HEK293T (cell line): ENCODE results near the gene CADPS.

Experiments
- CTCF ChIA-PET: fragments of 350-600 bp; formaldehyde crosslinking; extraction: SDS; loops from one replicate; lab custom pipeline; 2021; ENCODE audit warnings: antibody characterized with exemption, inconsistent platforms; lab: Yijun Ruan, JAX
- POLR2A ChIA-PET: fragments of 350-600 bp; formaldehyde crosslinking; extraction: SDS; loops from one replicate; lab custom pipeline; 2020; ENCODE audit warnings: antibody characterized with exemption, inconsistent platforms; lab: Yijun Ruan, JAX
- DNase-seq: peaks from one replicate; pipeline ENCODE4 v3.0.0; 2012; ENCODE audit warnings: mixed read lengths; ENCODE audit errors: extremely low spot score
- ARNT ChIP-seq: fragments of 450-650 bp; IDR thresholded peaks from 2 replicates; pipeline ENCODE4 v1.6.1; 2017; ENCODE audit warnings: mild to moderate bottlenecking
- BHLHE40 ChIP-seq: fragments of 450-650 bp; IDR thresholded peaks from 2 replicates; pipeline ENCODE4 v1.6.1; 2016; ENCODE audit warnings: mild to moderate bottlenecking, moderate library complexity, borderline replicate concordance
- CTBP1 ChIP-seq: fragments of 450-650 bp; IDR thresholded peaks from 2 replicates; pipeline ENCODE4 v1.6.1; 2016; ENCODE audit warnings: borderline replicate concordance
- ELF4 ChIP-seq: fragments of 450-650 bp; IDR thresholded peaks from 2 replicates; pipeline ENCODE4 v1.6.1; 2017; ENCODE audit warnings: antibody characterized with exemption
- FOXA1 ChIP-seq: fragments of 450-650 bp; IDR thresholded peaks from 2 replicates; pipeline ENCODE4 v1.6.1; 2016; ENCODE audit warnings: mild to moderate bottlenecking
- FOXK2 ChIP-seq: fragments of 450-650 bp; IDR thresholded peaks from 2 replicates; pipeline ENCODE4 v1.6.1; 2016; ENCODE audit warnings: mild to moderate bottlenecking
- FOXM1 ChIP-seq: fragments of 450-650 bp; IDR thresholded peaks from 2 replicates; pipeline ENCODE4 v1.6.1; 2017; ENCODE audit warnings: mild to moderate bottlenecking, borderline replicate concordance
- HDGF ChIP-seq: fragments of 450-650 bp; IDR thresholded peaks from 2 replicates; pipeline ENCODE4 v1.6.1; 2017; ENCODE audit warnings: antibody characterized with exemption, borderline replicate concordance
- L3MBTL2 ChIP-seq: fragments of 450-650 bp; conservative IDR thresholded peaks from 2 replicates; pipeline ENCODE4 v1.6.1; 2016; ENCODE audit warnings: mild to moderate bottlenecking
- LEF1 ChIP-seq: fragments of 450-650 bp; IDR thresholded peaks from 2 replicates; pipeline ENCODE4 v1.6.1; 2017; ENCODE audit warnings: mild to moderate bottlenecking, borderline replicate concordance
- NFRKB ChIP-seq: fragments of 450-650 bp; IDR thresholded peaks from 2 replicates; pipeline ENCODE4 v1.6.1; 2016; ENCODE audit warnings: mild to moderate bottlenecking, moderate library complexity
- PKNOX1 ChIP-seq: fragments of 450-650 bp; IDR thresholded peaks from 2 replicates; pipeline ENCODE4 v1.6.1; 2016
- SP1 ChIP-seq: fragments of 450-650 bp; IDR thresholded peaks from 2 replicates; pipeline ENCODE4 v1.6.1; 2017
- SUZ12 ChIP-seq: fragments of 450-650 bp; IDR thresholded peaks from 2 replicates; pipeline ENCODE4 v1.6.1; 2016; ENCODE audit warnings: mild to moderate bottlenecking
- TARDBP ChIP-seq: fragments of 450-650 bp; IDR thresholded peaks from 2 replicates; pipeline ENCODE4 v1.6.1; 2016
- ZNF384 ChIP-seq: fragments of 450-650 bp; IDR thresholded peaks from 2 replicates; pipeline ENCODE4 v1.6.1; 2016

CADPS gene

GRCh38 chr3:62830727-62831322, 44.4 kb downstream of the CADPS start:
- ChIA-PET CTCF (interaction anchor here (1.0 kb wide), 1 partner anchor 116 kb away, joined by 3 read pairs; no protein-coding TSS in a partner anchor), POLR2A (no interaction called here)
- no peak for DNase-seq
- TF ChIP-seq SUZ12 (no peak), TARDBP (no peak), ZNF384 (no peak), FOXK2 (no peak), PKNOX1 (no peak), SP1 (no peak)

DNA sequence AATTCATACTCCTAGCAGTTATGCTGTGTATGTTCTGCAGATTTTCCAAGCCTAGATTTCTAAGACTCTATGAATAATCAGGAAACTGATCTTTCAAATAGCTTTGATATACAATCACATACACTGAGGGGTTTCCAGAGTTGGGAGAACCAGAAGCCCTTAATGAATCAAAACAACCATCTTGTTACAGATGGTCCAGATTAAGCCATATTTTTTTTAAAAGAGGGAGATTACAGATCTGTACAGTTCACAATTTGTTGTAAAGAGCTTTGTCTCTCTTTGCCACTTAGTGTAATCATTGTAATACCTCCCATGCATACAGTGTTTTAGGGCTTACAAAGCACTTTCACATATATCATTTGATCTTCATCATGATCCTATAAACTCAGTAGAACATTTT, 47.7 kb downstream of the CADPS start:
- TF ChIP-seq SUZ12: no peak
- TF ChIP-seq CTBP1: no peak
- no peak for TF ChIP-seq FOXM1
- TF ChIP-seq LEF1: no peak
- no peak for TF ChIP-seq HDGF
- no peak for TF ChIP-seq SP1
- TF ChIP-seq ZNF384: no peak
- TF ChIP-seq FOXK2: no peak
- no peak for TF ChIP-seq NFRKB
- no peak for TF ChIP-seq FOXA1
- no peak for TF ChIP-seq ARNT
- TF ChIP-seq PKNOX1: no peak
- no peak for TF ChIP-seq ELF4
- ChIA-PET CTCF (no interaction called here), POLR2A (no interaction called here)
- no peak for DNase-seq

GRCh38 chr3:62824965-62825592, 50.1 kb downstream of the CADPS start:
- ChIA-PET CTCF (no interaction called here), POLR2A (no interaction called here)
- DNase-seq: no peak
- TF ChIP-seq FOXK2: no peak

DNA sequence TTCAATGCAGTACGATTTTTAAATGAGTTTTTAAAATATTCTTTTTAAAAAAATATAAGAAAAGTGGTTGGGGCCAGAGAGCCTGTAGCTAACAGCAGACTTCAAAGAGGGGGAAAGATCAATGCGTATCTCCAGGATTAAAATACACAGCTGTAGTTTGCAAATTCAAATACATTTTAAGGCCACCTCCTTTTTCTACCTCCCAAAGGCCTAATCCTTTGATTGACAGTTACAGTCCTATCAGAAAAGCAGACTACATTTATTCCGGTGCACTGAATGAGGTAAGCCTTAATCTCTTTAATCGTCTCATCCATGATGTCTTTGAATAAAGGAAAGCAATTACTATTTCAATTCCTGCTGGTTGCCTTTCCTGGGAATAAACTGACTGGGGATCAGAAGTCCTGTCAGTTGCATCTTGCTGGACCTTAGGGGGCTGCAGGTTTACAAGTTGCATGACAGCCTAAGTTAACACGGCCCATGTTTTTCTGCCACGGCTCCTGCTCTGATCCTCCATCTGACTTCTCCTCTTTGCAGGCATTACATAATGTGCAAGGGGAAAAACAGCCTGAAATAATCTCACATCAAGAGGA, 51.7 kb downstream of the CADPS start:
- no peak for DNase-seq
- CTCF ChIA-PET: no interaction called here
- TF ChIP-seq FOXA1 (no peak), ZNF384 (no peak), PKNOX1 (0 out of 2 replicates have a peak, but pooled peaks have one; percentile 8)
- POLR2A ChIA-PET: no interaction called here

- POLR2A ChIA-PET: no interaction called here
- TF ChIP-seq NFRKB: no peak
- TF ChIP-seq LEF1: no peak
- TF ChIP-seq PKNOX1: no peak
- no peak for TF ChIP-seq HDGF
- TF ChIP-seq L3MBTL2: no peak
- no peak for TF ChIP-seq ARNT
- no peak for TF ChIP-seq ZNF384
- no peak for TF ChIP-seq TARDBP
- TF ChIP-seq FOXA1: no peak
- TF ChIP-seq FOXK2: no peak
- TF ChIP-seq ELF4: no peak
- no peak for TF ChIP-seq BHLHE40
- no peak for TF ChIP-seq CTBP1
- no peak for TF ChIP-seq FOXM1
- TF ChIP-seq SP1: no peak
- no peak for TF ChIP-seq SUZ12
- DNase-seq: no peak
- CTCF ChIA-PET: no interaction called here
These were observed 52.3 kb downstream of the CADPS start for GRCh38 chr3:62822905-62823304.

- POLR2A ChIA-PET: no interaction called here
- DNase-seq: no peak
- TF ChIP-seq FOXA1: no peak
- TF ChIP-seq TARDBP: no peak
- no peak for TF ChIP-seq ZNF384
- no peak for TF ChIP-seq PKNOX1
- no peak for TF ChIP-seq ELF4
- CTCF ChIA-PET: no interaction called here
These were observed 56.9 kb downstream of the CADPS start for GRCh38 chr3:62818347-62818746.
